Body of pancreas (tissue), 4 donors: ENCODE data around the gene POLR2J3. TPM values are rescaled to one million over a fixed set of nuclear protein-coding genes. Genes with fewer than 3 reads are reported as not detected.
"Not testable (repeated sequence)": the region's sequence is repeated elsewhere in the genome, so short reads cannot be mapped to it uniquely, and the experiment has no call there.

Source experiments
- ATAC-seq: fragments of 150-250 bp; one replicate; pipeline ENCODE4 v1.9.1; 2016
- DNase-seq, 4 donors: peaks; one replicate each; pipeline ENCODE4 v3.0.0-alpha.2; 2019
- H3K27ac ChIP-seq, 4 donors: fragments of 200-600 bp; sonication (generic); 1 replicate in 3 of 4; 2 replicates in 1 of 4; pipeline versions ENCODE4 v1.5.1 to v1.6.1; 2016 to 2019; ENCODE audit warnings: mild to moderate bottlenecking in 1 of 4, mixed read lengths in 1 of 4, moderate library complexity in 1 of 4
- H3K27me3 ChIP-seq, 2 donors: fragments of 200-600 bp; sonication (generic); one replicate each; pipeline ENCODE4 v1.6.0; 2016; ENCODE audit warnings: mild to moderate bottlenecking in 1 of 2
- H3K36me3 ChIP-seq, 2 donors: fragments of 200-600 bp; sonication (generic); replicated peaks in 1 of 2; 2 replicates each; pipeline ENCODE4 v1.5.1; 2016; ENCODE audit warnings: low read depth in 2 of 2; ENCODE audit not compliant: insufficient read depth in 1 of 2
- H3K4me1 ChIP-seq: fragments of 200-600 bp; sonication (generic); one replicate; pipeline ENCODE4 v1.6.0; 2016
- H3K4me3 ChIP-seq, 2 donors: fragments of 200-600 bp; sonication (generic); 1 replicate in 1 of 2; 2 replicates in 1 of 2; pipeline ENCODE4 v1.5.1; 2016 to 2019
- H3K9me3 ChIP-seq, 3 donors: fragments of 200-600 bp; sonication (generic); 1 replicate in 2 of 3; 2 replicates in 1 of 3; pipeline ENCODE4 v1.5.1; 2016
- WGBS, 2 donors: methylation state at CpG; one replicate each; pipeline ENCODE4 v1.1.5; 2017; 5-methylcytosine and 5-hydroxymethylcytosine counted together
- intact Hi-C: fragments of 100-400 bp; cut with DNase I; formaldehyde crosslinking; loops from one replicate; pipeline ENCODE4 v1.15.1; 2023
- total RNA-seq, 2 donors: library from RNA; depleted of rRNA; stranded (reverse); fragments of >200 nt; gene quantifications; one replicate each; pipeline ENCODE4 v1.1.0, GENCODE V29; 2016

Gene POLR2J3
- total RNA-seq, 2 donors from 2014 or later: 25.1 to 26.7 TPM

- H3K27me3 ChIP-seq, H3K27ac ChIP-seq, H3K36me3 ChIP-seq, H3K4me3 ChIP-seq, ATAC-seq, H3K9me3 ChIP-seq, intact Hi-C loops, H3K4me1 ChIP-seq, DNase-seq: not testable (repeated sequence)
- 74 to 83% methylated on average over 5 of the region's 5 CpGs for WGBS, 2 donors
Measured at GRCh38 chr7:102578486-102578885, 6.1 kb upstream of the POLR2J3 start.

GRCh38 chr7:102577315-102578240, 5.2 kb upstream of the POLR2J3 start:
- DNase-seq, H3K9me3 ChIP-seq, H3K27me3 ChIP-seq, H3K27ac ChIP-seq, H3K4me3 ChIP-seq, intact Hi-C loops, H3K36me3 ChIP-seq, H3K4me1 ChIP-seq, ATAC-seq: not testable (repeated sequence)
- WGBS, 2 donors: 79 to 80% methylated on average over 5 to 7 of the region's 7 CpGs

- H3K27ac ChIP-seq, H3K36me3 ChIP-seq, H3K9me3 ChIP-seq, intact Hi-C loops, ATAC-seq, DNase-seq, H3K4me3 ChIP-seq, H3K27me3 ChIP-seq, H3K4me1 ChIP-seq: not testable (repeated sequence)
- WGBS, 2 donors: no CpG with 5 or more reads among the region's 3 CpGs
Measured at GRCh38 chr7:102576363-102576762, 4.0 kb upstream of the POLR2J3 start.

- DNase-seq, H3K27ac ChIP-seq, H3K36me3 ChIP-seq, H3K27me3 ChIP-seq, H3K4me1 ChIP-seq, ATAC-seq, H3K9me3 ChIP-seq, intact Hi-C loops, H3K4me3 ChIP-seq: not testable (repeated sequence)
- WGBS, 2 donors: no CpG with 5 or more reads among the region's 6 CpGs
Measured at GRCh38 chr7:102574607-102575006, 2.2 kb upstream of the POLR2J3 start.

- H3K4me3 ChIP-seq, H3K36me3 ChIP-seq, H3K27me3 ChIP-seq, intact Hi-C loops, H3K9me3 ChIP-seq, H3K4me1 ChIP-seq, DNase-seq, H3K27ac ChIP-seq, ATAC-seq: not testable (repeated sequence)
- WGBS, 2 donors: no CpG with 5 or more reads among the region's 11 CpGs
Measured at GRCh38 chr7:102568620-102569019, 3.8 kb downstream of the POLR2J3 start.

- H3K27ac ChIP-seq, H3K27me3 ChIP-seq, intact Hi-C loops, H3K9me3 ChIP-seq, H3K4me1 ChIP-seq, H3K4me3 ChIP-seq, DNase-seq, ATAC-seq, H3K36me3 ChIP-seq: not testable (repeated sequence)
- no CpG with 5 or more reads among the region's 6 CpGs for WGBS, 2 donors
Measured at GRCh38 chr7:102550808-102551422, 21.5 kb downstream of the POLR2J3 start, which contains the start of gene SPDYE2. Gene SPDYE2, plus strand, starts transcription at chr7:102551226. Its CDS starts 2,030 bp downstream, at chr7:102553256.

GRCh38 chr7:102546353-102546752, 26.0 kb downstream of the POLR2J3 start:
- H3K27ac ChIP-seq, DNase-seq, H3K27me3 ChIP-seq, H3K4me3 ChIP-seq, H3K4me1 ChIP-seq, H3K36me3 ChIP-seq, H3K9me3 ChIP-seq, ATAC-seq, intact Hi-C loops: not testable (repeated sequence)
- WGBS, 2 donors: 100% methylated on average over 2 of the region's 6 CpGs; no CpG with 5 or more reads in 1 of the 2 donors

- H3K9me3 ChIP-seq, H3K27ac ChIP-seq, H3K4me1 ChIP-seq, H3K36me3 ChIP-seq, DNase-seq, intact Hi-C loops, H3K27me3 ChIP-seq, ATAC-seq, H3K4me3 ChIP-seq: not testable (repeated sequence)
- WGBS, 2 donors: 96% methylated on average over 5 of the region's 12 CpGs; no CpG with 5 or more reads in 1 of the 2 donors
Measured at GRCh38 chr7:102545288-102545687, 27.1 kb downstream of the POLR2J3 start.

GRCh38 chr7:102544372-102544771, 28.0 kb downstream of the POLR2J3 start:
- no CpG with 5 or more reads among the region's 1 CpG for whole genome bisulfite sequencing, 2 donors

GRCh38 chr7:102543596-102543995, 28.8 kb downstream of the POLR2J3 start, which contains the start of gene UPK3BL2:
Gene UPK3BL2, minus strand, starts transcription at chr7:102543696. Its CDS starts 60 bp downstream, at chr7:102543636.
- H3K4me1 ChIP-seq, H3K9me3 ChIP-seq, H3K36me3 ChIP-seq, H3K27ac ChIP-seq, intact Hi-C loops, H3K4me3 ChIP-seq, H3K27me3 ChIP-seq, ATAC-seq, DNase-seq: not testable (repeated sequence)
- WGBS, 2 donors: no CpG with 5 or more reads among the region's 8 CpGs

More at GRCh38 chr7:102544372-102544771, 28.0 kb downstream of the POLR2J3 start:
- ATAC-seq, H3K36me3 ChIP-seq, H3K27me3 ChIP-seq, intact Hi-C loops, H3K27ac ChIP-seq, DNase-seq, H3K4me3 ChIP-seq, H3K9me3 ChIP-seq, H3K4me1 ChIP-seq: not testable (repeated sequence)

GRCh38 chr7:102542771-102543170, 29.6 kb downstream of the POLR2J3 start:
- H3K9me3 ChIP-seq, H3K4me3 ChIP-seq, H3K27me3 ChIP-seq, H3K4me1 ChIP-seq, DNase-seq, intact Hi-C loops, H3K27ac ChIP-seq, ATAC-seq, H3K36me3 ChIP-seq: not testable (repeated sequence)
- 80% methylated on average over 7 of the region's 11 CpGs; no CpG with 5 or more reads in 1 of the 2 donors for WGBS, 2 donors
